Measurements from ENCODE around the gene THSD1. TPM values are rescaled to one million over a fixed set of nuclear protein-coding genes. Genes with fewer than 3 reads are reported as not detected.
A peak's percentile ranks its signal among the peaks of the same experiment; 100 is the strongest.
"Not testable (repeated sequence)": the region's sequence is repeated elsewhere in the genome, so short reads cannot be mapped to it uniquely, and the experiment has no call there.

Gene THSD1
- polyA plus RNA-seq, 1 donor from 2014 or later, result 0.15 TPM

- Mint-ChIP-seq H3K27ac (no peak overlapping the region), H3K4me3 (no peak overlapping the region), H3K27me3 (peaks cover 12% of the 10 kb centered on the region), H3K9me3 (peaks cover 0 to 3% (median 0%) of the 10 kb centered on the region in 3 donors), H3K36me3 (peaks cover 6% of the 10 kb centered on the region), H3K4me1 (no peaks in the 10 kb centered on the region)
Observed at GRCh38 chr13:52393572-52394357, 12.2 kb downstream of the THSD1 start.

- Mint-ChIP-seq H3K27ac (no peak overlapping the region), H3K4me3 (no peak overlapping the region), H3K27me3 (no peaks in the 10 kb centered on the region), H3K4me1 (no peaks in the 10 kb centered on the region), H3K36me3 (peaks cover 6% of the 10 kb centered on the region), H3K9me3 (no peaks in the 10 kb centered on the region)
Observed at GRCh38 chr13:52387721-52388120, 18.3 kb downstream of the THSD1 start.

GRCh38 chr13:52385870-52386269 lies 20.1 kb downstream of the THSD1 start:
- no peaks in the 10 kb centered on the region for H3K4me1 Mint-ChIP-seq
- H3K4me3 Mint-ChIP-seq, result no peak overlapping the region
- H3K27me3 Mint-ChIP-seq, result no peaks in the 10 kb centered on the region
- no peaks in the 10 kb centered on the region for H3K9me3 Mint-ChIP-seq
- no peak overlapping the region for H3K27ac Mint-ChIP-seq
- peaks cover 3% of the 10 kb centered on the region for H3K36me3 Mint-ChIP-seq

- Mint-ChIP-seq H3K27me3 (no peaks in the 10 kb centered on the region), H3K36me3 (peaks cover 3% of the 10 kb centered on the region), H3K9me3 (no peaks in the 10 kb centered on the region), H3K27ac (no peak overlapping the region), H3K4me1 (no peaks in the 10 kb centered on the region), H3K4me3 (no peak overlapping the region)
Observed at GRCh38 chr13:52383366-52383765, 22.6 kb downstream of the THSD1 start.

- Mint-ChIP-seq H3K4me3 (no peak overlapping the region), H3K36me3 (peaks cover 3% of the 10 kb centered on the region), H3K27ac (no peak overlapping the region), H3K9me3 (no peaks in the 10 kb centered on the region), H3K27me3 (no peaks in the 10 kb centered on the region), H3K4me1 (no peaks in the 10 kb centered on the region)
Observed at GRCh38 chr13:52378312-52378711, 27.7 kb downstream of the THSD1 start.

GRCh38 chr13:52377898-52378297 lies 28.1 kb downstream of the THSD1 start:
- H3K4me3 Mint-ChIP-seq, result no peak overlapping the region
- peaks cover 3% of the 10 kb centered on the region for H3K36me3 Mint-ChIP-seq
- H3K4me1 Mint-ChIP-seq, result no peaks in the 10 kb centered on the region
- H3K27me3 Mint-ChIP-seq, result no peaks in the 10 kb centered on the region
- H3K9me3 Mint-ChIP-seq, result no peaks in the 10 kb centered on the region
- H3K27ac Mint-ChIP-seq, result no peak overlapping the region

- no peak overlapping the region for H3K4me3 Mint-ChIP-seq
- H3K27me3 Mint-ChIP-seq, result no peaks in the 10 kb centered on the region
- H3K27ac Mint-ChIP-seq, result peak overlapping the region in 1 of 3 donors; percentile 19
- no peaks in the 10 kb centered on the region for H3K9me3 Mint-ChIP-seq
- peaks cover 3% of the 10 kb centered on the region for H3K36me3 Mint-ChIP-seq
- H3K4me1 Mint-ChIP-seq, result no peaks in the 10 kb centered on the region
Observed at GRCh38 chr13:52374873-52375411, 31.0 kb downstream of the THSD1 start.

- no peak overlapping the region for H3K27ac Mint-ChIP-seq
- no peaks in the 10 kb centered on the region for H3K27me3 Mint-ChIP-seq
- no peaks in the 10 kb centered on the region for H3K9me3 Mint-ChIP-seq
- H3K4me1 Mint-ChIP-seq, result no peaks in the 10 kb centered on the region
- H3K36me3 Mint-ChIP-seq, result peaks cover 3% of the 10 kb centered on the region
- no peak overlapping the region for H3K4me3 Mint-ChIP-seq
Observed at GRCh38 chr13:52374389-52374788, 31.6 kb downstream of the THSD1 start.

- not testable (repeated sequence) for H3K4me1 Mint-ChIP-seq, H3K27me3 Mint-ChIP-seq, H3K9me3 Mint-ChIP-seq, H3K36me3 Mint-ChIP-seq, H3K4me3 Mint-ChIP-seq
- H3K27ac Mint-ChIP-seq, result peak overlapping the region in 1 of 3 donors; percentile 47
Observed at GRCh38 chr13:52373277-52373676, 32.7 kb downstream of the THSD1 start.

GRCh38 chr13:52371736-52372247 lies 34.2 kb downstream of the THSD1 start:
- Mint-ChIP-seq H3K27me3 (no peaks in the 10 kb centered on the region), H3K27ac (no peak overlapping the region), H3K4me1 (no peaks in the 10 kb centered on the region), H3K36me3 (peaks cover 3% of the 10 kb centered on the region), H3K9me3 (no peaks in the 10 kb centered on the region), H3K4me3 (no peak overlapping the region)

GRCh38 chr13:52366291-52366690 lies 39.7 kb downstream of the THSD1 start:
- no peaks in the 10 kb centered on the region for H3K4me1 Mint-ChIP-seq
- no peak overlapping the region for H3K4me3 Mint-ChIP-seq
- H3K9me3 Mint-ChIP-seq, result no peaks in the 10 kb centered on the region
- no peak overlapping the region for H3K27ac Mint-ChIP-seq
- H3K36me3 Mint-ChIP-seq, result no peaks in the 10 kb centered on the region
- H3K27me3 Mint-ChIP-seq, result peaks cover 2% of the 10 kb centered on the region

- H3K27me3 Mint-ChIP-seq, H3K36me3 Mint-ChIP-seq, H3K27ac Mint-ChIP-seq, H3K9me3 Mint-ChIP-seq, H3K4me1 Mint-ChIP-seq, H3K4me3 Mint-ChIP-seq: not testable (repeated sequence)
Observed at GRCh38 chr13:52362169-52362887, 43.6 kb downstream of the THSD1 start.

- H3K27me3 Mint-ChIP-seq, result peaks cover 2% of the 10 kb centered on the region
- H3K4me1 Mint-ChIP-seq, result peaks cover 0 to 1% (median 0%) of the 10 kb centered on the region in 3 donors
- no peak overlapping the region for H3K27ac Mint-ChIP-seq
- H3K9me3 Mint-ChIP-seq, result peaks cover 0 to 2% (median 0%) of the 10 kb centered on the region in 3 donors
- no peak overlapping the region for H3K4me3 Mint-ChIP-seq
- peaks cover 2% of the 10 kb centered on the region for H3K36me3 Mint-ChIP-seq
Observed at GRCh38 chr13:52361225-52361624, 44.7 kb downstream of the THSD1 start.

GRCh38 chr13:52359534-52359933 lies 46.4 kb downstream of the THSD1 start:
- Mint-ChIP-seq H3K9me3 (peaks cover 0 to 2% (median 0%) of the 10 kb centered on the region in 3 donors), H3K4me3 (no peak overlapping the region), H3K36me3 (peaks cover 2% of the 10 kb centered on the region), H3K27ac (no peak overlapping the region), H3K27me3 (peaks cover 3% of the 10 kb centered on the region), H3K4me1 (peaks cover 0 to 1% (median 0%) of the 10 kb centered on the region in 3 donors)

GRCh38 chr13:52356327-52356726 lies 49.6 kb downstream of the THSD1 start:
- Mint-ChIP-seq H3K9me3 (peaks cover 0 to 2% (median 0%) of the 10 kb centered on the region in 3 donors), H3K27me3 (peaks cover 1% of the 10 kb centered on the region), H3K36me3 (peaks cover 2% of the 10 kb centered on the region), H3K27ac (no peak overlapping the region), H3K4me3 (no peak overlapping the region), H3K4me1 (peaks cover 0 to 1% (median 0%) of the 10 kb centered on the region in 3 donors)

All from IgD-negative memory B cell (primary cell).